Stomach (tissue), 4 donors: ENCODE measurements around the gene RPL36.

ENCODE experiments used
- CTCF ChIP-seq, 7 experiments: fragments of 450-650 bp in 4 of 7; fragments of 200-600 bp in 3 of 7; sonication (generic) in 3 of 7; IDR thresholded peaks; one replicate each; pipeline ENCODE4 v1.5.1; 2016 to 2019; ENCODE audit warnings: antibody characterized with exemption in 7 of 7, control low read depth in 2 of 7, mild to moderate bottlenecking in 1 of 7
- POLR2A ChIP-seq, 4 donors: fragments of 450-650 bp; IDR thresholded peaks; one replicate each; pipeline ENCODE4 v1.6.1; 2016; ENCODE audit warnings: antibody characterized with exemption in 4 of 4, control low read depth in 2 of 4, mild to moderate bottlenecking in 1 of 4, moderate library complexity in 1 of 4
- POLR2AphosphoS5 ChIP-seq, 3 donors: sonication (generic); formaldehyde crosslinking; IDR thresholded peaks; one replicate each; pipeline ENCODE4 v1.6.1; 2016; ENCODE audit warnings: antibody characterized with exemption in 3 of 3

GRCh38 chr19:5692723-5693194 lies 2.7 kb downstream of the RPL36 start:
- TF ChIP-seq POLR2AphosphoS5 (IDR thresholded peaks at IDR 0.05), result no peak
- no peak for TF ChIP-seq CTCF (IDR thresholded peaks at IDR 0.05)
- TF ChIP-seq POLR2A (IDR thresholded peaks at IDR 0.05), result no peak
